AG10803 (cell line): ENCODE measurements around the gene WWOX.

Experiments
- DNase-seq: peaks from one replicate; pipeline ENCODE4 v3.0.0; 2010; ENCODE audit warnings: low read depth
- H3K4me3 ChIP-seq: 2 replicates; pipeline ENCODE4 v1.5.1; 2011; ENCODE audit warnings: mild to moderate bottlenecking, low read length, control low read depth
- TF ChIP-seq, protein P1 (sequence below): conservative IDR thresholded peaks from 2 replicates; pipeline ENCODE4 v1.5.1; 2011; ENCODE audit warnings: mild to moderate bottlenecking, low read length, control low read depth, inconsistent platforms

Gene WWOX

DNA sequence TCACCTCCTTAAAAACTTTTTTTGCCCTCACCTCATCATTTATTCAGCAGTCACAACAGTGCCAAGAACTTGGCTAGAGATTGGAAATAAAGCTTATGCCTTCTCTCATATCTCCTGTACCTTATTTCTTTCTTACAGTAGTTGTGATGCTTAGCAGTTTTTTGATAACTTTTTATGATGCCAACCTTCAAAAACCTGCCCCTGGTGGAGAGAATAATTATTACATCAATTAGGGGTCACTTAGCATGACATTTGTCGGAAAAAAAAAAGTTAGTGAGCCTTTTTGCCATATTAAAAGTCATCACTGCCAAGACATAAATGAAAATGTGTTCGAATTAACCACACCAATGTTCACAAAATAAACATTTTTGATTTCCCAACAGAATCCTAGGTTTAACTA is 296.6 kb downstream of the WWOX start:
- TF ChIP-seq, protein P1, sequence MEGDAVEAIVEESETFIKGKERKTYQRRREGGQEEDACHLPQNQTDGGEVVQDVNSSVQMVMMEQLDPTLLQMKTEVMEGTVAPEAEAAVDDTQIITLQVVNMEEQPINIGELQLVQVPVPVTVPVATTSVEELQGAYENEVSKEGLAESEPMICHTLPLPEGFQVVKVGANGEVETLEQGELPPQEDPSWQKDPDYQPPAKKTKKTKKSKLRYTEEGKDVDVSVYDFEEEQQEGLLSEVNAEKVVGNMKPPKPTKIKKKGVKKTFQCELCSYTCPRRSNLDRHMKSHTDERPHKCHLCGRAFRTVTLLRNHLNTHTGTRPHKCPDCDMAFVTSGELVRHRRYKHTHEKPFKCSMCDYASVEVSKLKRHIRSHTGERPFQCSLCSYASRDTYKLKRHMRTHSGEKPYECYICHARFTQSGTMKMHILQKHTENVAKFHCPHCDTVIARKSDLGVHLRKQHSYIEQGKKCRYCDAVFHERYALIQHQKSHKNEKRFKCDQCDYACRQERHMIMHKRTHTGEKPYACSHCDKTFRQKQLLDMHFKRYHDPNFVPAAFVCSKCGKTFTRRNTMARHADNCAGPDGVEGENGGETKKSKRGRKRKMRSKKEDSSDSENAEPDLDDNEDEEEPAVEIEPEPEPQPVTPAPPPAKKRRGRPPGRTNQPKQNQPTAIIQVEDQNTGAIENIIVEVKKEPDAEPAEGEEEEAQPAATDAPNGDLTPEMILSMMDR: no peak
- DNase-seq: no peak
- H3K4me3 ChIP-seq: no peak overlapping the region

DNA sequence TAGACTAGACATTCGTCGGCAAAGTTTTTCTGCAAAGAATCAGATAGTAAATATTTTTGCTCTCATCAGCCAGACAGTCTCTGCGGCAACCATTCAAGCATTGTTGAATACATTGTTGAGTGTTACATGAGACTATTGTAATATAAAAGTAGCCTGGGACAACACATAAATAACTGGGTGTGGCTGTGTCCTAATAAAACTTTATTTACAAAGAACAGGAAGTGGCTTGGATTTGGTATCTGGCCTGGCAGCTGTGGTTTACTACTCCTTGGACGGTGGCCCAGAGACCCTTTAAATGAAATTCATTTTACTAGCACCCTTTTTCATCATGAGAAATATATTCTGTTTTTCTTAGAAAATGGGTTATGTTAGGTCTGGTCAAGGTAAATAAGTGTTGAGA is 297.2 kb downstream of the WWOX start:
- no peak for DNase-seq
- TF ChIP-seq, protein P1: no peak
- H3K4me3 ChIP-seq: no peak overlapping the region

DNA sequence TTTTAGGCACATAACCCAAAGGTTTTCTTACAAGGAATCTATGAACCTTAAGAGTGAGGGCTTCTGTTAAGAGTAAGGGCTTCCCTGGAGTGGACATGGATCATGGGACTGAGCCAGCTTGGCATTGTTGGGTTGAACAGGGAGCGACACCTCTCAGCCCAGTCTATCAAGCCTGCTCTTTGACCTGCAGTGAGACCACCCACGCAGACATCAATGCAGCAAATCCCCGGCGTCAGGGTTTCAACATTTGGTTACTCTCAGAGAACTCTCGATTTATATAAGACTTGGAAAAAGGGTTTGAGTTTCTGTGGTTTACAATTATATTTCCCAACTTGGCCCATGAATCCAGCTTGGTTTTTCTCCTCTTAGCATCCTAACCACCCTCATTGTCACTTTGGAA is 299.9 kb downstream of the WWOX start:
- TF ChIP-seq, protein P1: no peak
- no peak overlapping the region for H3K4me3 ChIP-seq
- DNase-seq: no peak

DNA sequence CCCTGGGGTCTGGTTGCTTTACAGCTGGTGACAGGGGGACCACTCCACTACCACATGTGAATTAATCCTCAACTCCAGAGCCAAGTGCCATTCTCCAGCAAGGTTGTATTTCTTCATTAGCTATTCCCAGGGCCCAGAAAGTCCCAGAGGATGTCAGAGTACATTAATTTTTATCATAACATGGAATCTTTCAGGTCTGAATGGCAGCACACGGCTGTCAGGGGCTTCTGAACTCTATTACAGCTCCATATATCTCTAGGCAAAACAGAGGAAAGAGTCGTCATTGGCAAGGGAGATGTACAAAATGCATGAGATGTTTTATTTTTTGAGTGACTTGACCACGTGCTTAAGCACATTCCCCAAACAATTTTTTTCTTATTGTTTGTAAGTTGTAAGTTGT is 303.4 kb downstream of the WWOX start:
- TF ChIP-seq, protein P1: no peak
- no peak for DNase-seq
- no peak overlapping the region for H3K4me3 ChIP-seq

DNA sequence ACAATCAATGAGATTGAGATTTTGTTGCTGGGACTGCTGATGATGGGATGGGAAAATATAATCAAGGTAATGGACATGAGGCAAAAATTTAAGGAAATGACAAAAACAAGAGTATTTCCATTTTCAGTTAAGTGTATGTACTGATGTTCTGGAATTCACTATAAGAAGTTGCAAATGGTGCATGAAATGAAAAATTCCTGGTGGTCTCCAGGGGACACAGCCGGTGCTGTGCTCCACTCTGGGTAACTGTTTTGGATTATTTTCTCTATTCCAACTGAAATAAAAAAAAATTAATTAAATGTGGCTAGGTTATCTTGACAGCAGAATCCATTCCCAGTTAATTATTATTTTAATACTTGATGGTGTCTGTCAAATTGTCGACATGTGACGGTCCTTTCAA is 305.6 kb downstream of the WWOX start:
- DNase-seq: no peak
- TF ChIP-seq, protein P1: no peak
- no peak overlapping the region for H3K4me3 ChIP-seq

DNA sequence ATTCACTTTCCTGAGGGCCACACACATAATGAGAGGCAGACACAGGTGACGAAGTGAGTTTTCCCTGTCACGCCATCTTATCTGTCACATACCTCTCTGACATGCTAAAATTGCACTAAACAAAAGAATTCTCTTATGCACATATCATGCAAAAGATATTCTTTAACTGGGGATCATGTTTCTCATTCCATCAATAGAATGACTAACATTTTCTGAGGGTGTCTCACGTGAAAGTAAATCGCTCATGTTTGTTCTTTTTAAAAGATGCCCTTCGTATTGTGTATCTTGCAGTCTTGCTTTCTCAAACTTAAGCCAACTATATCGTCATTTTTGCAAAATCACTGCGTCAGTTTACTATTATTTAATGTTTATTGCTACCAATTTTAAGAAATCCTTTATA is 306.4 kb downstream of the WWOX start:
- DNase-seq: no peak
- no peak overlapping the region for H3K4me3 ChIP-seq
- TF ChIP-seq, protein P1: no peak

DNA sequence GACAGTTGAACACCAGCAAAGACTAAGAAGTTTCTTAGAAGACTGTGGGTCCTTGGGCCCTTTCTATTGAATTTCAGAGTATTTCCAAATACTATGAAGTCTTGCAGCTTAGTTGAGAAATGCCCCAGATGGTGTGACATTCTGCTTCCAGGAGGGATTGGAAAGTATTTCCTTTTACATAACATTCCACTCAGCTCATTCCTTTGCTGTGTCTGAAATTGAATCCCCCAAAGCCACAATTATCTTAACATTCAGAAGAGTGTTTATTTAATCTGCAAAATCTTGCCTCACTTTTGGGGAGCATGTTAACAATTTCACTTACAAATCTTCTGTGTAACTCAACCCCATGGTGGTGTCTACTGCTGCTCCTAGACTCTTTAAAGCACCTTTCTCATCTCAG is 307.7 kb downstream of the WWOX start:
- H3K4me3 ChIP-seq: no peak overlapping the region
- TF ChIP-seq, protein P1: no peak

More for the DNA sequence above, 307.7 kb downstream of the WWOX start:
- peak; percentile 1 for DNase-seq
